ENCODE measurements around the gene BTNL3. TPM values are rescaled to one million over a fixed set of nuclear protein-coding genes. Genes with fewer than 3 reads are reported as not detected.

Gene BTNL3
- total RNA-seq, 1 donor from 2014 or later: not detected

- no peak for DNase-seq (ENCODE audit: low read depth)
- H3K4me3 ChIP-seq (ENCODE audit: low read depth, low read length): no peak overlapping the region
- no peaks in the 10 kb centered on the region for H3K27me3 ChIP-seq (ENCODE audit: control insufficient read depth, insufficient read depth, low read length)
- TF ChIP-seq, protein P1, sequence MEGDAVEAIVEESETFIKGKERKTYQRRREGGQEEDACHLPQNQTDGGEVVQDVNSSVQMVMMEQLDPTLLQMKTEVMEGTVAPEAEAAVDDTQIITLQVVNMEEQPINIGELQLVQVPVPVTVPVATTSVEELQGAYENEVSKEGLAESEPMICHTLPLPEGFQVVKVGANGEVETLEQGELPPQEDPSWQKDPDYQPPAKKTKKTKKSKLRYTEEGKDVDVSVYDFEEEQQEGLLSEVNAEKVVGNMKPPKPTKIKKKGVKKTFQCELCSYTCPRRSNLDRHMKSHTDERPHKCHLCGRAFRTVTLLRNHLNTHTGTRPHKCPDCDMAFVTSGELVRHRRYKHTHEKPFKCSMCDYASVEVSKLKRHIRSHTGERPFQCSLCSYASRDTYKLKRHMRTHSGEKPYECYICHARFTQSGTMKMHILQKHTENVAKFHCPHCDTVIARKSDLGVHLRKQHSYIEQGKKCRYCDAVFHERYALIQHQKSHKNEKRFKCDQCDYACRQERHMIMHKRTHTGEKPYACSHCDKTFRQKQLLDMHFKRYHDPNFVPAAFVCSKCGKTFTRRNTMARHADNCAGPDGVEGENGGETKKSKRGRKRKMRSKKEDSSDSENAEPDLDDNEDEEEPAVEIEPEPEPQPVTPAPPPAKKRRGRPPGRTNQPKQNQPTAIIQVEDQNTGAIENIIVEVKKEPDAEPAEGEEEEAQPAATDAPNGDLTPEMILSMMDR (IDR thresholded peaks at IDR 0.05; ENCODE audit: insufficient read depth, low read length, poor library complexity, severe bottlenecking): no peak
- no peaks in the 10 kb centered on the region for H3K36me3 ChIP-seq (ENCODE audit: control insufficient read depth, insufficient read depth, low read length)
These were observed 38.9 kb downstream of the BTNL3 start for GRCh38 chr5:181027452-181028031.

DNA sequence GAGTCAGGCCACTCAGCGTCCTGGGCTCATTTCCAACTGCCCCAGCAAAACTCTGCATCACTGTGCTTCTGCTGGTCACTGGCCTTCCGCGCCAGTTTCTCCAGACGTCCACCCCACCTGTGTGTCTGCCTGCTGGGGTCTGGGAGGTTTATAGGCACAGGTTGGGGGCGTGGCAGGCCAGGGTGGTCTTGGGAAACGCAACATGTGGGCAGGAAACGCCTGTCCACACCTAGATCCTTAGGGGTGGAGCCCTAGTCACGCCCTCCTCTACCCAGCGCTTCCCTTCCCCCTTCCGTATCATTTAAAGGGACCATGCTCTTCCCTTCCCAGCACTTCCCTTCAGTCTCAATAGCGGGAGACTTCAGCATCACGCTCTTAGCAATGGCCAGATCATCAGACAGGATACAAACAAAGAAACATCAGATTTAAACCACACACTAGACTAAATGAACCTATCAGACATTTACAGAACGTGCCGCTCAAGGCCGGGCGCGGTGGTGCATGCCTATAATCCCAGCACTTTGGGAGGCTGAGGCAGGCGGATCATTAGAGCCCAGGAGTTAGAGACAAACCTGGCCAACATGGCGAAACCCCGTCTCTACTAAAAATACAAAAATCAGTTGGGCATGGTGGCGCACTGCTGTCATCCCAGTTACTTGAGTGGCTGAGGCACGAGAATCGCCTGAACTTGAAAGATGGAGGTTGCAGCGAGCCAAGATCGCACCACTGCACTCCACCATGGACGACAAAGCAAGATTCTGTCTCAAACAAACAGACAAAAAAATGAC lies 39.6 kb downstream of the BTNL3 start:
- TF ChIP-seq, protein P1 (IDR thresholded peaks at IDR 0.05; ENCODE audit: insufficient read depth, low read length, poor library complexity, severe bottlenecking): no peak

DNA sequence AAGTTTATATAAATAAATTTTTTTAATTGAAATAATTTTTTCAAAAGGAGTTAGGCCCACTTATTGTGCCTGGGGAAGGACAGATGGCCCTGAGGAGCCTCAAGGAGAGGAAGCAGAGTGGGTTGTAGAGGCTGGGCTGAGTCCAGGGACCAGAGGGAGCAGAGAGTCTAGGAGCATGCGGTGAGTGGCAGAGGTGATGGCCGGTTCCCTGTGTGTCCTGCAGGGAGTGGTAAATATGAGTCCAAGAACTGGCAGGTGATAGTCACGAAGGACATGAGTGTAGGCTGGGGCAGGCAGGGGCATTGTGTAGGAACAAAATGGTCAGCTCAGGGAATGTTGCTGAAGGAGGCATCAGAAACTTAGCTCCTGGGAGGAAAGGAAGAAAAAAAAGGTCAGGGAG lies 43.1 kb downstream of the BTNL3 start:
- Histone ChIP-seq H3K4me3 (ENCODE audit: low read depth, low read length) (no peak overlapping the region), H3K27me3 (ENCODE audit: control insufficient read depth, insufficient read depth, low read length) (no peaks in the 10 kb centered on the region), H3K36me3 (ENCODE audit: control insufficient read depth, insufficient read depth, low read length) (no peaks in the 10 kb centered on the region)
- DNase-seq (ENCODE audit: low read depth): no peak
- TF ChIP-seq, protein P1 (IDR thresholded peaks at IDR 0.05; ENCODE audit: insufficient read depth, low read length, poor library complexity, severe bottlenecking): no peak

More for the DNA sequence above, 39.6 kb downstream of the BTNL3 start:
- Histone ChIP-seq H3K36me3 (ENCODE audit: control insufficient read depth, insufficient read depth, low read length) (no peaks in the 10 kb centered on the region), H3K27me3 (ENCODE audit: control insufficient read depth, insufficient read depth, low read length) (no peaks in the 10 kb centered on the region), H3K4me3 (ENCODE audit: low read depth, low read length) (no peak overlapping the region)
- no peak for DNase-seq (ENCODE audit: low read depth)

GRCh38 chr5:181035991-181036815 lies 47.6 kb downstream of the BTNL3 start:
- Histone ChIP-seq H3K4me3 (ENCODE audit: low read depth, low read length) (no peak overlapping the region), H3K27me3 (ENCODE audit: control insufficient read depth, insufficient read depth, low read length) (no peaks in the 10 kb centered on the region), H3K36me3 (ENCODE audit: control insufficient read depth, insufficient read depth, low read length) (no peaks in the 10 kb centered on the region)
- DNase-seq (ENCODE audit: low read depth): no peak
- TF ChIP-seq, protein P1 (IDR thresholded peaks at IDR 0.05; ENCODE audit: insufficient read depth, low read length, poor library complexity, severe bottlenecking): no peak

GRCh38 chr5:181036816-181037364 lies 48.2 kb downstream of the BTNL3 start:
- Histone ChIP-seq H3K27me3 (ENCODE audit: control insufficient read depth, insufficient read depth, low read length) (no peaks in the 10 kb centered on the region), H3K36me3 (ENCODE audit: control insufficient read depth, insufficient read depth, low read length) (no peaks in the 10 kb centered on the region), H3K4me3 (ENCODE audit: low read depth, low read length) (no peak overlapping the region)
- TF ChIP-seq, protein P1 (IDR thresholded peaks at IDR 0.05; ENCODE audit: insufficient read depth, low read length, poor library complexity, severe bottlenecking): no peak
- no peak for DNase-seq (ENCODE audit: low read depth)

Data from kidney epithelial cell (primary cell).